Neural cell (in vitro differentiated cells): Measurements from ENCODE around the gene CYB5R3. TPM values are rescaled to one million over a fixed set of nuclear protein-coding genes. Genes with fewer than 3 reads are reported as not detected.

Experiments
- H2AFZ ChIP-seq: fragments of 200-600, 300-800 bp; sonication (generic), shearing (Covaris generic); 2 replicates; pipeline ENCODE4 v1.6.0; 2014; ENCODE audit warnings: low read depth, mild to moderate bottlenecking, antibody characterized with exemption, low read length, moderate library complexity
- H3F3A ChIP-seq: fragments of 200-600 bp; shearing (Covaris generic); 2 replicates; pipeline ENCODE4 v1.6.1; 2016; ENCODE audit warnings: mild to moderate bottlenecking, moderate library complexity, mixed read lengths, antibody characterized with exemption, low read length; ENCODE audit not compliant: insufficient read depth, poor library complexity, severe bottlenecking
- H3K27ac ChIP-seq: fragments of 200-600, 300-800 bp; sonication (generic), shearing (Covaris generic); 2 replicates; pipeline ENCODE4 v1.5.1; 2014; ENCODE audit warnings: mild to moderate bottlenecking, low read length, moderate library complexity
- H3K27me3 ChIP-seq: fragments of 300-800, 200-600 bp; sonication (generic), shearing (Covaris generic); 2 replicates; pipeline ENCODE4 v1.6.0; 2014; ENCODE audit warnings: mild to moderate bottlenecking, low read depth, low read length, moderate library complexity; ENCODE audit not compliant: insufficient read depth
- H3K36me3 ChIP-seq: fragments of 300-800, 200-600 bp; sonication (generic), shearing (Covaris generic); 2 replicates; pipeline ENCODE4 v1.5.1; 2014; ENCODE audit warnings: mild to moderate bottlenecking, antibody characterized with exemption, low read length, moderate library complexity; ENCODE audit not compliant: insufficient read depth
- H3K4me2 ChIP-seq: fragments of 300-800, 200-600 bp; sonication (generic), shearing (Covaris generic); 2 replicates; pipeline ENCODE4 v1.6.0; 2014; ENCODE audit warnings: mild to moderate bottlenecking, low read length
- H3K4me3 ChIP-seq: fragments of 300-800, 200-600 bp; sonication (generic), shearing (Covaris generic); 2 replicates; pipeline ENCODE4 v1.5.1; 2014; ENCODE audit warnings: mild to moderate bottlenecking, low read length, moderate library complexity
- H3K79me2 ChIP-seq: fragments of 200-600 bp; shearing (Covaris generic); replicated peaks from 2 replicates; pipeline ENCODE4 v1.6.0; 2014; ENCODE audit warnings: mild to moderate bottlenecking, low read length, moderate library complexity; ENCODE audit not compliant: insufficient read depth
- H3K9ac ChIP-seq: fragments of 300-800, 200-600 bp; sonication (generic), shearing (Covaris generic); 2 replicates; pipeline ENCODE4 v1.6.1; 2016; ENCODE audit warnings: mild to moderate bottlenecking, low read length, mixed read lengths
- H3K9me2 ChIP-seq: fragments of 200-600 bp; shearing (Covaris generic); 2 replicates; pipeline ENCODE4 v1.6.1; 2016; ENCODE audit warnings: mild to moderate bottlenecking, low read length, mixed read lengths; ENCODE audit not compliant: insufficient read depth
- H3K9me3 ChIP-seq: fragments of 200-600, 300-800 bp; sonication (generic), shearing (Covaris generic); 2 replicates; pipeline ENCODE4 v1.6.1; 2016; ENCODE audit warnings: mild to moderate bottlenecking, mixed run types, low read length, moderate library complexity, mixed read lengths
- H4K20me1 ChIP-seq: fragments of 200-600 bp; shearing (Covaris generic); 2 replicates; pipeline ENCODE4 v1.6.1; 2016; ENCODE audit warnings: mild to moderate bottlenecking, mixed run types; ENCODE audit not compliant: insufficient read depth
- CTCF ChIP-seq: fragments of 450-650 bp; IDR thresholded peaks from 2 replicates; pipeline ENCODE4 v1.5.1; 2014; ENCODE audit warnings: antibody characterized with exemption, mild to moderate bottlenecking, moderate library complexity; ENCODE audit not compliant: poor library complexity, severe bottlenecking
- EP300 ChIP-seq: fragments of 450-650 bp; conservative IDR thresholded peaks from 2 replicates; pipeline ENCODE4 v1.6.1; 2014; ENCODE audit warnings: antibody characterized with exemption, mild to moderate bottlenecking, moderate library complexity; ENCODE audit not compliant: poor library complexity, severe bottlenecking
- EZH2 ChIP-seq: fragments of 200-600, 300-800 bp; shearing (Covaris generic), sonication (generic); IDR thresholded peaks from 2 replicates; pipeline ENCODE4 v1.6.1; 2014; ENCODE audit warnings: antibody characterized with exemption, low read length, borderline replicate concordance, mild to moderate bottlenecking; ENCODE audit not compliant: insufficient read depth, poor library complexity, severe bottlenecking
- MXI1 ChIP-seq: fragments of 450-650 bp; conservative IDR thresholded peaks from 2 replicates; pipeline ENCODE4 v1.6.1; 2014; ENCODE audit warnings: antibody characterized with exemption, mild to moderate bottlenecking; ENCODE audit not compliant: poor library complexity, severe bottlenecking
- POLR2AphosphoS5 ChIP-seq: IDR thresholded peaks from 2 replicates; pipeline ENCODE4 v1.6.1; 2012
- RAD21 ChIP-seq: fragments of 450-650 bp; conservative IDR thresholded peaks from 2 replicates; pipeline ENCODE4 v1.6.1; 2014; ENCODE audit warnings: antibody characterized with exemption, mild to moderate bottlenecking, moderate library complexity
- REST ChIP-seq: IDR thresholded peaks from 2 replicates; pipeline ENCODE4 v1.6.1; 2012; ENCODE audit warnings: borderline replicate concordance
- SMC3 ChIP-seq: fragments of 450-650 bp; conservative IDR thresholded peaks from 2 replicates; pipeline ENCODE4 v1.6.1; 2014; ENCODE audit warnings: antibody characterized with exemption, mild to moderate bottlenecking, moderate library complexity; ENCODE audit not compliant: poor library complexity
- TAF1 ChIP-seq: IDR thresholded peaks from 2 replicates; pipeline ENCODE4 v1.6.1; 2012; ENCODE audit warnings: low read depth
- polyA plus RNA-seq: library from polyadenylated mRNA; depleted of rRNA; stranded (reverse); fragments of >200 nt; gene quantifications from 2 replicates; pipeline ENCODE4 v1.2.3, GENCODE V29; 2014

CYB5R3 gene
- polyA plus RNA-seq, 1 donor from 2014 or later = 20.2 TPM

GRCh38 chr22:42654436-42655073 lies 5.4 kb upstream of the CYB5R3 start:
- no peaks in the 10 kb centered on the region for H3K9me3 ChIP-seq
- peaks cover 6% of the 10 kb centered on the region for H3K79me2 ChIP-seq
- no peaks in the 10 kb centered on the region for H3K27me3 ChIP-seq
- no peak overlapping the region for H3K4me3 ChIP-seq
- no peaks in the 10 kb centered on the region for H3K9me2 ChIP-seq
- H3K27ac ChIP-seq = no peak overlapping the region
- TF ChIP-seq TAF1 = no peak
- no peak for TF ChIP-seq EZH2
- TF ChIP-seq SMC3 = no peak
- no peak for TF ChIP-seq REST
- TF ChIP-seq POLR2AphosphoS5 = no peak
- H3K4me2 ChIP-seq = no peak overlapping the region
- no peaks in the 10 kb centered on the region for H3K36me3 ChIP-seq
- H2AFZ ChIP-seq = no peak overlapping the region
- no peak overlapping the region for H3K9ac ChIP-seq
- H4K20me1 ChIP-seq = no peaks in the 10 kb centered on the region
- no peaks in the 10 kb centered on the region for H3F3A ChIP-seq

GRCh38 chr22:42653999-42654398 lies 4.8 kb upstream of the CYB5R3 start:
- Histone ChIP-seq H3K4me2 (no peak overlapping the region), H3K9me3 (no peaks in the 10 kb centered on the region), H3F3A (no peaks in the 10 kb centered on the region), H3K36me3 (no peaks in the 10 kb centered on the region), H3K79me2 (peaks cover 8% of the 10 kb centered on the region), H3K9me2 (no peaks in the 10 kb centered on the region), H3K27ac (no peak overlapping the region), H3K27me3 (no peaks in the 10 kb centered on the region), H2AFZ (no peak overlapping the region), H3K9ac (no peak overlapping the region), H3K4me3 (no peak overlapping the region), H4K20me1 (no peaks in the 10 kb centered on the region)
- TF ChIP-seq EP300 = no peak
- no peak for TF ChIP-seq EZH2
- no peak for TF ChIP-seq MXI1
- no peak for TF ChIP-seq RAD21
- no peak for TF ChIP-seq POLR2AphosphoS5
- no peak for TF ChIP-seq SMC3
- no peak for TF ChIP-seq TAF1
- TF ChIP-seq CTCF = no peak
- TF ChIP-seq REST = no peak
